HUES64 (cell line): Measurements from ENCODE around the gene SOX18. TPM values are rescaled to one million over a fixed set of nuclear protein-coding genes. Genes with fewer than 3 reads are reported as not detected.
A peak's percentile ranks its signal among the peaks of the same experiment; 100 is the strongest.
"Not testable (repeated sequence)": the region's sequence is repeated elsewhere in the genome, so short reads cannot be mapped to it uniquely, and the experiment has no call there.

Experiments used
- H3K27ac ChIP-seq: 2 replicates; pipeline ENCODE4 v1.7.0; 2013; ENCODE audit warnings: low read depth, low read length, inconsistent platforms
- H3K27me3 ChIP-seq: 2 replicates; pipeline ENCODE4 v1.6.1; 2013; ENCODE audit warnings: mild to moderate bottlenecking, low read length; ENCODE audit not compliant: insufficient read depth
- H3K36me3 ChIP-seq: 2 replicates; pipeline ENCODE4 v1.6.1; 2013; ENCODE audit warnings: mild to moderate bottlenecking, low read length; ENCODE audit not compliant: insufficient read depth
- H3K4me1 ChIP-seq: 2 replicates; pipeline ENCODE4 v1.6.1; 2013; ENCODE audit warnings: mild to moderate bottlenecking, low read length, moderate library complexity; ENCODE audit not compliant: insufficient read depth
- H3K4me3 ChIP-seq: 2 replicates; pipeline ENCODE4 v1.5.1; 2013; ENCODE audit warnings: mild to moderate bottlenecking, low read length, moderate library complexity
- H3K9ac ChIP-seq: 2 replicates; pipeline ENCODE4 v1.6.1; 2013; ENCODE audit warnings: mild to moderate bottlenecking, low read depth, low read length
- H3K9me3 ChIP-seq: 2 replicates; pipeline ENCODE4 v1.6.1; 2013; ENCODE audit warnings: low read depth, low read length; ENCODE audit not compliant: insufficient read depth
- WGBS: fragments of 150-250, 120-280 bp; methylation state at CpG from one replicate; pipeline ENCODE4 v1.1.7; 2013; ENCODE audit warnings: missing lambda C conversion rate; 5-methylcytosine and 5-hydroxymethylcytosine counted together
- polyA plus RNA-seq, 2 experiments: library from polyadenylated mRNA; stranded (reverse); fragments of 50-300 nt; gene quantifications; one replicate each; pipeline ENCODE4 v1.2.3, GENCODE V29; 2013

SOX18 gene
- 0.15 TPM for polyA plus RNA-seq (2013, experiment 1 of 2)
- polyA plus RNA-seq (2013, experiment 2 of 2), result 0.32 TPM

- Histone ChIP-seq H3K36me3 (no peaks in the 10 kb centered on the region), H3K4me1 (peaks cover 9% of the 10 kb centered on the region; the same call in 1 of the 2 replicates), H3K27me3 (peaks cover 68% of the 10 kb centered on the region), H3K4me3 (peak within 1 kb of the TSS; percentile 31), H3K9me3 (no peaks in the 10 kb centered on the region), H3K9ac (no peak within 1 kb of the TSS), H3K27ac (no peak within 1 kb of the TSS)
- 2% methylated on average over 98 of the region's 111 CpGs for WGBS
Observed at GRCh38 chr20:64049060-64049877, at the start of gene SOX18. Gene SOX18 (minus strand): TSS chr20:64049639. CDS start chr20:64049516, 123 bp downstream.

- Histone ChIP-seq H3K36me3 (no peaks in the 10 kb centered on the region), H3K9ac (no peak overlapping the region), H3K27me3 (peaks cover 33% of the 10 kb centered on the region), H3K4me1 (no peaks in the 10 kb centered on the region), H3K4me3 (no peak overlapping the region), H3K9me3 (no peaks in the 10 kb centered on the region), H3K27ac (no peak overlapping the region)
- 96% methylated on average over 28 of the region's 28 CpGs for WGBS
Observed at GRCh38 chr20:64098471-64099013, 49.1 kb upstream of the SOX18 start.

GRCh38 chr20:64096535-64096934 is 47.1 kb upstream of the SOX18 start:
- no peaks in the 10 kb centered on the region for H3K4me1 ChIP-seq
- no peak overlapping the region for H3K9ac ChIP-seq
- WGBS, result 80% methylated on average over 6 of the region's 6 CpGs
- H3K36me3 ChIP-seq, result no peaks in the 10 kb centered on the region
- H3K4me3 ChIP-seq, result no peak overlapping the region
- peaks cover 13% of the 10 kb centered on the region for H3K27me3 ChIP-seq
- H3K9me3 ChIP-seq, result no peaks in the 10 kb centered on the region
- no peak overlapping the region for H3K27ac ChIP-seq

GRCh38 chr20:64095927-64096326 is 46.5 kb upstream of the SOX18 start:
- Histone ChIP-seq H3K9me3 (no peaks in the 10 kb centered on the region), H3K36me3 (no peaks in the 10 kb centered on the region), H3K4me1 (no peaks in the 10 kb centered on the region), H3K27ac (no peak overlapping the region), H3K4me3 (no peak overlapping the region), H3K9ac (no peak overlapping the region), H3K27me3 (peaks cover 7% of the 10 kb centered on the region)
- 92% methylated on average over 11 of the region's 11 CpGs for WGBS

GRCh38 chr20:64095455-64095854 is 46.0 kb upstream of the SOX18 start:
- H3K27me3 ChIP-seq, result peaks cover 5% of the 10 kb centered on the region; the same call in 1 of the 2 replicates
- 80% methylated on average over 3 of the region's 4 CpGs for WGBS
- no peaks in the 10 kb centered on the region for H3K36me3 ChIP-seq
- no peak overlapping the region for H3K4me3 ChIP-seq
- H3K9ac ChIP-seq, result no peak overlapping the region
- no peak overlapping the region for H3K27ac ChIP-seq
- no peaks in the 10 kb centered on the region for H3K9me3 ChIP-seq
- H3K4me1 ChIP-seq, result no peaks in the 10 kb centered on the region

- Histone ChIP-seq H3K36me3 (no peaks in the 10 kb centered on the region), H3K27ac (no peak overlapping the region)
Observed at GRCh38 chr20:64093013-64093503, 43.6 kb upstream of the SOX18 start.

GRCh38 chr20:64092258-64093012 is 43.0 kb upstream of the SOX18 start:
- Histone ChIP-seq H3K27me3 (no peaks in the 10 kb centered on the region), H3K9me3 (no peaks in the 10 kb centered on the region), H3K27ac (no peak overlapping the region), H3K4me3 (no peak overlapping the region), H3K36me3 (no peaks in the 10 kb centered on the region), H3K9ac (no peak overlapping the region), H3K4me1 (no peaks in the 10 kb centered on the region)
- WGBS, result 86% methylated on average over 27 of the region's 27 CpGs

More at GRCh38 chr20:64093013-64093503, 43.6 kb upstream of the SOX18 start:
- no peaks in the 10 kb centered on the region for H3K4me1 ChIP-seq
- no peaks in the 10 kb centered on the region for H3K27me3 ChIP-seq
- WGBS, result 75% methylated on average over 9 of the region's 9 CpGs
- H3K9me3 ChIP-seq, result no peaks in the 10 kb centered on the region
- H3K4me3 ChIP-seq, result no peak overlapping the region
- no peak overlapping the region for H3K9ac ChIP-seq

GRCh38 chr20:64091770-64092169 is 42.3 kb upstream of the SOX18 start:
- Histone ChIP-seq H3K4me1 (no peaks in the 10 kb centered on the region), H3K27ac (no peak overlapping the region), H3K36me3 (no peaks in the 10 kb centered on the region), H3K27me3 (no peaks in the 10 kb centered on the region), H3K9me3 (no peaks in the 10 kb centered on the region), H3K9ac (no peak overlapping the region), H3K4me3 (no peak overlapping the region)
- WGBS, result 35% methylated on average over 16 of the region's 16 CpGs

- no peak overlapping the region for H3K9ac ChIP-seq
- WGBS, result 88% methylated on average over 19 of the region's 19 CpGs
- no peaks in the 10 kb centered on the region for H3K9me3 ChIP-seq
- H3K27me3 ChIP-seq, result peaks cover 1% of the 10 kb centered on the region; the same call in 1 of the 2 replicates
- H3K36me3 ChIP-seq, result no peaks in the 10 kb centered on the region
- H3K4me1 ChIP-seq, result no peaks in the 10 kb centered on the region
- H3K27ac ChIP-seq, result no peak overlapping the region
- H3K4me3 ChIP-seq, result no peak overlapping the region
Observed at GRCh38 chr20:64091340-64091739, 41.9 kb upstream of the SOX18 start.

GRCh38 chr20:64090165-64090564 is 40.7 kb upstream of the SOX18 start:
- Histone ChIP-seq H3K27ac (no peak overlapping the region), H3K9me3 (no peaks in the 10 kb centered on the region), H3K4me3 (no peak overlapping the region), H3K9ac (no peak overlapping the region), H3K4me1 (no peaks in the 10 kb centered on the region), H3K36me3 (no peaks in the 10 kb centered on the region), H3K27me3 (peaks cover 13% of the 10 kb centered on the region)
- 79% methylated on average over 10 of the region's 10 CpGs for WGBS

- H3K9me3 ChIP-seq, H3K4me1 ChIP-seq, H3K9ac ChIP-seq, H3K36me3 ChIP-seq, H3K4me3 ChIP-seq, H3K27ac ChIP-seq: not testable (repeated sequence)
- peaks cover 29% of the 10 kb centered on the region for H3K27me3 ChIP-seq
Observed at GRCh38 chr20:64088586-64088985, 39.1 kb upstream of the SOX18 start.
